ENCODE data around the gene SCYL1.
A peak's percentile ranks its signal among the peaks of the same experiment; 100 is the strongest.

Gene SCYL1

GRCh38 chr11:65524741-65525545, at the start of gene SCYL1:
SCYL1 (plus strand) TSS chr11:65525083; CDS start chr11:65525154, 71 bp downstream.
- DNase-seq: peak; percentile 77

- no peak for DNase-seq
Observed at GRCh38 chr11:65476632-65477148, 48.2 kb upstream of the SCYL1 start.

GRCh38 chr11:65477149-65477965, 47.5 kb upstream of the SCYL1 start:
- peak; percentile 94 for DNase-seq

- DNase-seq: peak; percentile 31
Observed at GRCh38 chr11:65478388-65479183, 46.3 kb upstream of the SCYL1 start.

GRCh38 chr11:65479184-65480145, 45.4 kb upstream of the SCYL1 start:
- peak; percentile 77 for DNase-seq

- peak; percentile 46 for DNase-seq
Observed at GRCh38 chr11:65482306-65482850, 42.5 kb upstream of the SCYL1 start.

GRCh38 chr11:65485920-65486219, 39.0 kb upstream of the SCYL1 start:
- DNase-seq: no peak

- DNase-seq: no peak
Observed at GRCh38 chr11:65486570-65487466, 38.1 kb upstream of the SCYL1 start.

GRCh38 chr11:65487467-65488272, 37.2 kb upstream of the SCYL1 start:
- peak; percentile 100 for DNase-seq

GRCh38 chr11:65488273-65489034, 36.4 kb upstream of the SCYL1 start:
- peak; percentile 40 for DNase-seq

- DNase-seq: peak; percentile 78
Observed at GRCh38 chr11:65489035-65489705, 35.7 kb upstream of the SCYL1 start.

GRCh38 chr11:65489706-65490320, 35.1 kb upstream of the SCYL1 start:
- peak; percentile 28 for DNase-seq

GRCh38 chr11:65491163-65491465, 33.8 kb upstream of the SCYL1 start:
- DNase-seq: no peak

- DNase-seq: peak; percentile 95
Observed at GRCh38 chr11:65491614-65492386, 33.1 kb upstream of the SCYL1 start.

- DNase-seq: no peak
Observed at GRCh38 chr11:65492387-65492636, 32.6 kb upstream of the SCYL1 start.

- peak; percentile 83 for DNase-seq
Observed at GRCh38 chr11:65492637-65493366, 32.1 kb upstream of the SCYL1 start.
